Karpas-422 (cell line): Measurements from ENCODE around the gene IER5L. TPM values are rescaled to one million over a fixed set of nuclear protein-coding genes. Genes with fewer than 3 reads are reported as not detected.
"Not testable (repeated sequence)": the region's sequence is repeated elsewhere in the genome, so short reads cannot be mapped to it uniquely, and the experiment has no call there.

Experiments used
- DNase-seq: peaks from one replicate; pipeline ENCODE4 v3.0.0-alpha.2; 2015
- H2AFZ ChIP-seq: fragments of 200-600 bp; sonication (generic); 2 replicates; pipeline ENCODE4 v1.6.1; 2014; ENCODE audit warnings: antibody characterized with exemption, low read length, mixed read lengths
- H3K27ac ChIP-seq: fragments of 200-600 bp; sonication (generic); 2 replicates; pipeline ENCODE4 v1.5.1; 2014; ENCODE audit warnings: mild to moderate bottlenecking, low read length, moderate library complexity
- H3K27me3 ChIP-seq: fragments of 200-600 bp; sonication (generic); 2 replicates; pipeline ENCODE4 v1.6.1; 2014; ENCODE audit warnings: low read length, mixed read lengths
- H3K36me3 ChIP-seq: fragments of 200-600 bp; sonication (generic); 2 replicates; pipeline ENCODE4 v1.6.1; 2014; ENCODE audit warnings: low read length, mixed read lengths; ENCODE audit not compliant: insufficient read depth
- H3K4me1 ChIP-seq: fragments of 200-600 bp; sonication (generic); 2 replicates; pipeline ENCODE4 v1.6.1; 2014; ENCODE audit warnings: mild to moderate bottlenecking, low read length, mixed read lengths
- H3K4me2 ChIP-seq: fragments of 200-600 bp; sonication (generic); 2 replicates; pipeline ENCODE4 v1.6.1; 2014; ENCODE audit warnings: low read length, low read depth, mild to moderate bottlenecking; ENCODE audit not compliant: poor library complexity, severe bottlenecking
- H3K4me3 ChIP-seq: fragments of 200-600 bp; sonication (generic); 2 replicates; pipeline ENCODE4 v1.5.1; 2014; ENCODE audit warnings: mild to moderate bottlenecking, antibody characterized with exemption, low read length, mixed read lengths
- H3K79me2 ChIP-seq: fragments of 200-600 bp; sonication (generic); 2 replicates; pipeline ENCODE4 v1.6.1; 2014; ENCODE audit warnings: mild to moderate bottlenecking, low read length, mixed read lengths
- H3K9ac ChIP-seq: fragments of 200-600 bp; sonication (generic); 2 replicates; pipeline ENCODE4 v1.6.0; 2014; ENCODE audit warnings: low read length
- H3K9me2 ChIP-seq: fragments of 200-600 bp; sonication (generic), shearing (Covaris generic); replicated peaks from 2 replicates; pipeline ENCODE4 v1.6.0; 2014; ENCODE audit warnings: mild to moderate bottlenecking, low read length, moderate library complexity; ENCODE audit not compliant: insufficient read depth
- H3K9me3 ChIP-seq: fragments of 300-700, 200-600 bp; sonication (generic); 2 replicates; pipeline ENCODE4 v1.6.1; 2014; ENCODE audit warnings: low read length, mixed read lengths
- H4K20me1 ChIP-seq: fragments of 200-600 bp; sonication (generic); 2 replicates; pipeline ENCODE4 v1.6.1; 2014; ENCODE audit warnings: mild to moderate bottlenecking, antibody characterized with exemption, low read length, low read depth; ENCODE audit not compliant: insufficient read depth
- total RNA-seq: library from RNA; depleted of rRNA; stranded (reverse); fragments of >200 nt; shearing (Covaris generic); gene quantifications from 2 replicates; pipeline ENCODE4 v1.2.3, GENCODE V29; 2014; ENCODE audit warnings: low replicate concordance

IER5L gene
- total RNA-seq, 1 experiment from 2014 or later, result 0.48 TPM

- Histone ChIP-seq H3K79me2 (no peaks in the 10 kb centered on the region), H2AFZ (no peak overlapping the region), H3K9me3 (no peaks in the 10 kb centered on the region), H4K20me1 (no peaks in the 10 kb centered on the region), H3K4me3 (no peak overlapping the region), H3K4me1 (no peaks in the 10 kb centered on the region), H3K9ac (no peak overlapping the region), H3K27me3 (no peaks in the 10 kb centered on the region), H3K9me2 (no peaks in the 10 kb centered on the region), H3K4me2 (no peak overlapping the region), H3K27ac (no peak overlapping the region), H3K36me3 (no peaks in the 10 kb centered on the region)
- DNase-seq, result no peak
These were observed 23.2 kb upstream of the IER5L start for GRCh38 chr9:129201289-129201688.

- Histone ChIP-seq H3K27me3 (no peaks in the 10 kb centered on the region), H3K4me3 (no peak overlapping the region), H3K79me2 (no peaks in the 10 kb centered on the region), H3K9ac (no peak overlapping the region), H2AFZ (no peak overlapping the region), H3K9me2 (no peaks in the 10 kb centered on the region), H3K27ac (no peak overlapping the region), H4K20me1 (no peaks in the 10 kb centered on the region), H3K9me3 (no peaks in the 10 kb centered on the region), H3K4me2 (no peak overlapping the region), H3K4me1 (no peaks in the 10 kb centered on the region), H3K36me3 (no peaks in the 10 kb centered on the region)
- DNase-seq, result no peak
These were observed 22.2 kb upstream of the IER5L start for GRCh38 chr9:129200255-129200654.

GRCh38 chr9:129199044-129199435 is 21.0 kb upstream of the IER5L start:
- no peaks in the 10 kb centered on the region for H3K9me2 ChIP-seq

GRCh38 chr9:129198319-129199043 is 20.4 kb upstream of the IER5L start:
- H3K4me2 ChIP-seq, result no peak overlapping the region
- H4K20me1 ChIP-seq, result no peaks in the 10 kb centered on the region
- no peaks in the 10 kb centered on the region for H3K9me2 ChIP-seq
- H2AFZ ChIP-seq, result no peak overlapping the region
- DNase-seq, result no peak
- no peak overlapping the region for H3K27ac ChIP-seq
- no peak overlapping the region for H3K4me3 ChIP-seq
- H3K4me1 ChIP-seq, result no peaks in the 10 kb centered on the region
- H3K36me3 ChIP-seq, result no peaks in the 10 kb centered on the region
- H3K9ac ChIP-seq, result no peak overlapping the region
- no peaks in the 10 kb centered on the region for H3K79me2 ChIP-seq
- H3K9me3 ChIP-seq, result no peaks in the 10 kb centered on the region
- 0 out of 2 replicates have a peak, but pooled peaks cover 4% of the 10 kb centered on the region for H3K27me3 ChIP-seq

More at GRCh38 chr9:129199044-129199435, 21.0 kb upstream of the IER5L start:
- Histone ChIP-seq H3K27me3 (0 out of 2 replicates have a peak, but pooled peaks cover 4% of the 10 kb centered on the region), H3K4me3 (no peak overlapping the region), H3K36me3 (no peaks in the 10 kb centered on the region), H3K79me2 (no peaks in the 10 kb centered on the region), H3K9ac (no peak overlapping the region), H3K4me2 (no peak overlapping the region), H2AFZ (no peak overlapping the region), H4K20me1 (no peaks in the 10 kb centered on the region), H3K9me3 (no peaks in the 10 kb centered on the region), H3K27ac (no peak overlapping the region), H3K4me1 (no peaks in the 10 kb centered on the region)
- no peak for DNase-seq

GRCh38 chr9:129197978-129198318 is 19.9 kb upstream of the IER5L start:
- Histone ChIP-seq H3K4me2 (no peak overlapping the region), H3K79me2 (no peaks in the 10 kb centered on the region), H3K4me1 (no peaks in the 10 kb centered on the region), H4K20me1 (no peaks in the 10 kb centered on the region), H2AFZ (no peak overlapping the region), H3K9me2 (no peaks in the 10 kb centered on the region), H3K36me3 (no peaks in the 10 kb centered on the region), H3K27ac (no peak overlapping the region), H3K27me3 (0 out of 2 replicates have a peak, but pooled peaks cover 4% of the 10 kb centered on the region), H3K9ac (no peak overlapping the region), H3K4me3 (no peak overlapping the region), H3K9me3 (no peaks in the 10 kb centered on the region)
- no peak for DNase-seq

- not testable (repeated sequence) for H3K27ac ChIP-seq, H3K9me3 ChIP-seq, H4K20me1 ChIP-seq, H3K9ac ChIP-seq, DNase-seq, H2AFZ ChIP-seq, H3K9me2 ChIP-seq, H3K36me3 ChIP-seq, H3K4me3 ChIP-seq, H3K27me3 ChIP-seq, H3K79me2 ChIP-seq, H3K4me2 ChIP-seq, H3K4me1 ChIP-seq
These were observed 19.0 kb upstream of the IER5L start for GRCh38 chr9:129197045-129197444.

GRCh38 chr9:129195606-129196005 is 17.5 kb upstream of the IER5L start:
- Histone ChIP-seq H3K4me3 (no peak overlapping the region), H3K27me3 (0 out of 2 replicates have a peak, but pooled peaks cover 4% of the 10 kb centered on the region), H3K79me2 (no peaks in the 10 kb centered on the region), H3K36me3 (no peaks in the 10 kb centered on the region), H4K20me1 (no peaks in the 10 kb centered on the region), H3K9me2 (no peaks in the 10 kb centered on the region), H3K27ac (no peak overlapping the region), H3K4me2 (no peak overlapping the region), H3K9me3 (no peaks in the 10 kb centered on the region), H3K4me1 (no peaks in the 10 kb centered on the region), H2AFZ (no peak overlapping the region), H3K9ac (no peak overlapping the region)
- no peak for DNase-seq

GRCh38 chr9:129194221-129194620 is 16.2 kb upstream of the IER5L start:
- no peaks in the 10 kb centered on the region for H3K9me3 ChIP-seq
- H3K36me3 ChIP-seq, result no peaks in the 10 kb centered on the region
- H3K27me3 ChIP-seq, result 0 out of 2 replicates have a peak, but pooled peaks cover 4% of the 10 kb centered on the region
- H2AFZ ChIP-seq, result no peak overlapping the region
- no peaks in the 10 kb centered on the region for H3K4me1 ChIP-seq
- no peak overlapping the region for H3K4me3 ChIP-seq
- H3K9me2 ChIP-seq, result no peaks in the 10 kb centered on the region
- H3K27ac ChIP-seq, result no peak overlapping the region
- no peaks in the 10 kb centered on the region for H4K20me1 ChIP-seq
- H3K79me2 ChIP-seq, result no peaks in the 10 kb centered on the region
- H3K4me2 ChIP-seq, result no peak overlapping the region
- H3K9ac ChIP-seq, result no peak overlapping the region
- DNase-seq, result no peak
